GM12878 (cell line): Measurements from ENCODE around the gene UGT3A2. TPM values are rescaled to one million over a fixed set of nuclear protein-coding genes. Genes with fewer than 3 reads are reported as not detected.

Experiments
- ATAC-seq: fragments of 200-7000 bp; cut with Tn5 transposase; 3 replicates; pipeline ENCODE4 v1.9.1; 2020; ENCODE audit warnings: mild to moderate bottlenecking, moderate library complexity
- BruUV-seq: library from RNA; stranded (reverse); fragments of 400-500 nt; replicated peaks from 2 replicates; lab custom pipeline; 2021; lab: Mats Ljungman, UMichigan
- CTCF ChIA-PET: fragments of 300-600 bp; sonication (Branson Sonifier 250); formaldehyde crosslinking; extraction: SDS; loops from one replicate; lab custom pipeline; 2021; ENCODE audit warnings: inconsistent platforms; lab: Yijun Ruan, JAX
- POLR2A ChIA-PET: fragments of 350-600 bp; formaldehyde crosslinking; extraction: SDS; loops from one replicate; lab custom pipeline; 2021; ENCODE audit warnings: inconsistent platforms; lab: Charles Lee
- RAD21 ChIA-PET: fragments of 300-600 bp; sonication (Branson Sonifier 250); formaldehyde crosslinking; loops from one replicate; lab custom pipeline; 2023; ENCODE audit warnings: antibody characterized with exemption; ENCODE audit not compliant: unreplicated experiment; lab: Charles Lee
- SMC1A ChIA-PET: fragments of 300-600 bp; sonication (Branson Sonifier 250); formaldehyde crosslinking; loops from one replicate; lab custom pipeline; 2023; ENCODE audit not compliant: unreplicated experiment, uncharacterized antibody; lab: Charles Lee
- DNase-seq: peaks from one replicate; pipeline ENCODE4 v3.0.0-alpha.2; 2011; ENCODE audit warnings: low read depth, low spot score
- FAIRE-seq: peaks from 3 replicates; lab custom pipeline; 2011; peaks lifted over from hg19 to GRCh38; lab: Jason Lieb, UNC
- H2AFZ ChIP-seq: 2 replicates; pipeline ENCODE4 v1.6.0; 2011; ENCODE audit warnings: low read depth, low read length, control low read depth; ENCODE audit not compliant: control insufficient read depth
- H3K27ac ChIP-seq: 2 replicates; pipeline ENCODE4 v1.5.1; 2011; ENCODE audit warnings: control low read depth; ENCODE audit not compliant: control insufficient read depth, insufficient read depth
- H3K27me3 ChIP-seq, 2 experiments: replicated peaks in 1 of 2; 2 replicates each; pipeline versions ENCODE4 v1.6.0 to v1.6.1; 2011; ENCODE audit warnings: low read length in 1 of 2; ENCODE audit not compliant: control insufficient read depth in 2 of 2, insufficient read depth in 2 of 2
- H3K36me3 ChIP-seq, 2 experiments: 2 replicates each; pipeline ENCODE4 v1.5.1; 2011; ENCODE audit warnings: low read length in 1 of 2; ENCODE audit not compliant: control insufficient read depth in 2 of 2, insufficient read depth in 2 of 2
- H3K4me1 ChIP-seq: 2 replicates; pipeline ENCODE4 v1.6.1; 2011; ENCODE audit warnings: mild to moderate bottlenecking, low read length, moderate library complexity, mixed read lengths; ENCODE audit not compliant: control insufficient read depth, insufficient read depth
- H3K4me2 ChIP-seq: 2 replicates; pipeline ENCODE4 v1.6.0; 2011; ENCODE audit warnings: control low read depth; ENCODE audit not compliant: control insufficient read depth, insufficient read depth
- H3K4me3 ChIP-seq: fragments of 200-600 bp; sonication (generic); 2 replicates; pipeline ENCODE4 v1.5.1; 2016
- H3K79me2 ChIP-seq: 2 replicates; pipeline ENCODE4 v1.6.0; 2011; ENCODE audit warnings: low read length; ENCODE audit not compliant: control insufficient read depth, insufficient read depth
- H3K9ac ChIP-seq: 2 replicates; pipeline ENCODE4 v1.8.0; 2011; ENCODE audit warnings: low read length, control low read depth, mixed read lengths; ENCODE audit not compliant: control insufficient read depth, insufficient read depth
- H3K9me3 ChIP-seq: replicated peaks from 3 replicates; pipeline ENCODE4 v1.5.1; 2011; ENCODE audit warnings: mild to moderate bottlenecking, low read length; ENCODE audit not compliant: control insufficient read depth, insufficient read depth
- H4K20me1 ChIP-seq: 2 replicates; pipeline ENCODE4 v1.6.0; 2011; ENCODE audit not compliant: control insufficient read depth, insufficient read depth
- CHD4 ChIP-seq: fragments of 200-600 bp; sonication (generic); IDR thresholded peaks from 2 replicates; pipeline ENCODE4 v1.6.1; 2016; ENCODE audit warnings: mild to moderate bottlenecking
- FOXK2 ChIP-seq: fragments of 450-650 bp; IDR thresholded peaks from 2 replicates; pipeline ENCODE4 v1.6.1; 2017; ENCODE audit warnings: mild to moderate bottlenecking, moderate library complexity
- MTA2 ChIP-seq: fragments of 450-650 bp; IDR thresholded peaks from 2 replicates; pipeline ENCODE4 v1.6.1; 2016; ENCODE audit warnings: low read depth, mild to moderate bottlenecking, moderate library complexity
- MYB ChIP-seq: fragments of 150-350 bp; IDR thresholded peaks from 2 replicates; pipeline ENCODE4 v1.6.1; 2014; ENCODE audit warnings: mild to moderate bottlenecking, low read depth, low read length, borderline replicate concordance
- NBN ChIP-seq: fragments of 450-650 bp; IDR thresholded peaks from 2 replicates; pipeline ENCODE4 v1.6.1; 2016
- NFYA ChIP-seq: IDR thresholded peaks from 2 replicates; pipeline ENCODE4 v1.6.1; 2011; ENCODE audit warnings: low read depth, mild to moderate bottlenecking, low read length, improper control_type of control experiment, borderline replicate concordance
- NR2F1 ChIP-seq: fragments of 450-650 bp; conservative IDR thresholded peaks from 2 replicates; pipeline ENCODE4 v1.6.1; 2017; ENCODE audit warnings: mild to moderate bottlenecking
- POLR2AphosphoS2 ChIP-seq: IDR thresholded peaks from 2 replicates; pipeline ENCODE4 v1.6.1; 2011; ENCODE audit warnings: low read depth, mild to moderate bottlenecking, low read length, improper control_type of control experiment, moderate library complexity
- POU2F2 ChIP-seq: IDR thresholded peaks from 3 replicates; pipeline ENCODE4 v1.6.1; 2011; ENCODE audit warnings: low read depth, mild to moderate bottlenecking, low read length, borderline replicate concordance
- RFX5 ChIP-seq: IDR thresholded peaks from 2 replicates; pipeline ENCODE4 v1.6.1; 2011; ENCODE audit warnings: low read depth, low read length, improper control_type of control experiment
- SMAD1 ChIP-seq: fragments of 450-650 bp; IDR thresholded peaks from 2 replicates; pipeline ENCODE4 v1.6.1; 2018; ENCODE audit warnings: mild to moderate bottlenecking, low read depth; ENCODE audit not compliant: partially characterized antibody
- SREBF1 ChIP-seq: IDR thresholded peaks from 2 replicates; pipeline ENCODE4 v1.6.1; 2012; ENCODE audit warnings: mild to moderate bottlenecking, low read length
- STAT3 ChIP-seq: IDR thresholded peaks from 2 replicates; pipeline ENCODE4 v1.6.1; 2011; ENCODE audit warnings: low read depth, low read length, improper control_type of control experiment
- ZNF207 ChIP-seq: fragments of 450-650 bp; IDR thresholded peaks from 2 replicates; pipeline ENCODE4 v1.6.1; 2014; ENCODE audit warnings: antibody characterized with exemption, mild to moderate bottlenecking, borderline replicate concordance
- ZNF622 ChIP-seq: fragments of 450-650 bp; IDR thresholded peaks from 2 replicates; pipeline ENCODE4 v1.6.1; 2017; ENCODE audit warnings: mild to moderate bottlenecking, inconsistent platforms
- WGBS: methylation state at CpG from one replicate; pipeline ENCODE4 v1.1.6; 2016; ENCODE audit warnings: low lambda C conversion rate; ENCODE audit not compliant: insufficient replicate concordance, insufficient coverage; ENCODE audit errors: missing lambda C conversion rate; 5-methylcytosine and 5-hydroxymethylcytosine counted together
- in situ Hi-C: fragments of 300-500 bp; cut with MboI; formaldehyde crosslinking; loops from 9 replicates; pipeline ENCODE4 v1.14.3; 2018; ENCODE audit warnings: mixed read lengths
- intact Hi-C: fragments of 100-400 bp; cut with micrococcal nuclease; formaldehyde crosslinking; loops from one replicate; pipeline ENCODE4 v1.14.2; 2022; ENCODE audit not compliant: unreplicated experiment
- polyA plus RNA-seq, 11 experiments: library from polyadenylated mRNA; depleted of rRNA in 4 of 11; unstranded in 6 of 11; stranded (reverse) in 5 of 11; fragments of >200 nt; fragmentation: Nextera tagmentation in 4 of 11; fragmentation: Illumina TruSeq in 1 of 11; extraction: Ambion mirVana in 4 of 11; extraction: Trizol in 1 of 11; gene quantifications; 1 replicate in 1 of 11; 2 replicates in 10 of 11; pipeline versions ENCODE4 v1.2.1 to v1.2.3, GENCODE V29; 2011 to 2016; ENCODE audit warnings: inconsistent platforms in 2 of 11, missing spikeins in 2 of 11, low read depth in 1 of 11
- total RNA-seq, 4 experiments: library from RNA; depleted of rRNA in 3 of 4; stranded (reverse); fragments of >200 nt in 3 of 4; fragmentation: Illumina TruSeq in 1 of 4; extraction: Trizol in 1 of 4; gene quantifications; 2 replicates each; pipeline versions ENCODE4 v1.2.1 to v1.2.3, GENCODE V29; 2013 to 2021
- TF ChIP-seq, protein P1 (sequence below): fragments of 450-650 bp; formaldehyde crosslinking; IDR thresholded peaks from 2 replicates; pipeline ENCODE4 v1.5.0; 2022; ENCODE audit warnings: mild to moderate bottlenecking, missing genetic modification characterization
- TF ChIP-seq, protein P2 (sequence below): fragments of 450-650 bp; IDR thresholded peaks from 2 replicates; pipeline ENCODE4 v1.6.1; 2016; ENCODE audit warnings: mild to moderate bottlenecking
- TF ChIP-seq, protein P3 (sequence below): IDR thresholded peaks from 2 replicates; pipeline ENCODE4 v1.6.1; 2011; ENCODE audit warnings: mild to moderate bottlenecking, low read depth, low read length, moderate library complexity; ENCODE audit not compliant: insufficient replicate concordance

Gene UGT3A2
- total and polyA plus RNA-seq, 10 of the 15 experiments (the other 5 are each of a cell fraction or from before 2014, with no cell fraction given): 0.02 to 0.50 (median 0.09) TPM; not detected in 7

DNA sequence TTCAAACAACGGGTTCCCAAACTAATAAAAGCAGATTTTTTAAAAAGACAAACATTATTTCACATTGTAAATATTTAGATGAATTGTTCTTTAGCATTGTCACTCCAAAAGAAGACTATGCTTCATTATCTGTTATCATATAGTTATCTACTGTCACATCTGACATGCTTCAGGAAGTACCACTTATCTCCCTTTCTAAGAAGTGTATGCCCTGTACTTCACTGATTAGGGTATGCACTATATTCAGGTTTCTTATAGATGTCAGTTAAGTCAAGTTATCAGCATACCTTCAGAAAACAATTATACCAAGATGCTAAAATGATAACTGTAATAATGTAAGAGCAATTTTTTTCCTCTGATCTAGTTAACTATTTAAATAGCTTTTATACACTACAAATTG, 44.6 kb upstream of the UGT3A2 start:
- Histone ChIP-seq H2AFZ (no peak overlapping the region), H3K36me3 (peaks cover 0 to 2% of the 10 kb centered on the region in 2 experiments; a peak in 3 of 4 replicates), H3K27me3 (no peaks in the 10 kb centered on the region), H4K20me1 (no peaks in the 10 kb centered on the region), H3K4me2 (no peak overlapping the region), H3K79me2 (no peaks in the 10 kb centered on the region), H3K9ac (no peak overlapping the region), H3K9me3 (no peaks in the 10 kb centered on the region), H3K27ac (no peak overlapping the region), H3K4me3 (no peak overlapping the region), H3K4me1 (no peaks in the 10 kb centered on the region)
- FAIRE-seq (no peak), ATAC-seq (no peak), DNase-seq (no peak)
- ChIA-PET SMC1A (no interaction called here), POLR2A (no interaction called here), RAD21 (no interaction called here), CTCF (interaction anchor here (0.7 to 1.2 kb wide), 3 partner anchors 15 to 33 kb away, joined by 3 to 5 read pairs (median 4); no protein-coding TSS in a partner anchor)
- in situ Hi-C loops (no loop called here), intact Hi-C loops (no loop called here)
- WGBS: 100% methylated on average over 1 of the region's 1 CpG
- BruUV-seq: no TSS peak
- TF ChIP-seq SREBF1 (no peak), ZNF207 (no peak), MTA2 (no peak), CHD4 (no peak), STAT3 (no peak), SMAD1 (no peak), FOXK2 (no peak), RFX5 (no peak), ZNF622 (no peak), POU2F2 (no peak), NFYA (no peak), NR2F1 (no peak), POLR2AphosphoS2 (no peak), NBN (no peak), MYB (no peak)
- TF ChIP-seq, protein P1, sequence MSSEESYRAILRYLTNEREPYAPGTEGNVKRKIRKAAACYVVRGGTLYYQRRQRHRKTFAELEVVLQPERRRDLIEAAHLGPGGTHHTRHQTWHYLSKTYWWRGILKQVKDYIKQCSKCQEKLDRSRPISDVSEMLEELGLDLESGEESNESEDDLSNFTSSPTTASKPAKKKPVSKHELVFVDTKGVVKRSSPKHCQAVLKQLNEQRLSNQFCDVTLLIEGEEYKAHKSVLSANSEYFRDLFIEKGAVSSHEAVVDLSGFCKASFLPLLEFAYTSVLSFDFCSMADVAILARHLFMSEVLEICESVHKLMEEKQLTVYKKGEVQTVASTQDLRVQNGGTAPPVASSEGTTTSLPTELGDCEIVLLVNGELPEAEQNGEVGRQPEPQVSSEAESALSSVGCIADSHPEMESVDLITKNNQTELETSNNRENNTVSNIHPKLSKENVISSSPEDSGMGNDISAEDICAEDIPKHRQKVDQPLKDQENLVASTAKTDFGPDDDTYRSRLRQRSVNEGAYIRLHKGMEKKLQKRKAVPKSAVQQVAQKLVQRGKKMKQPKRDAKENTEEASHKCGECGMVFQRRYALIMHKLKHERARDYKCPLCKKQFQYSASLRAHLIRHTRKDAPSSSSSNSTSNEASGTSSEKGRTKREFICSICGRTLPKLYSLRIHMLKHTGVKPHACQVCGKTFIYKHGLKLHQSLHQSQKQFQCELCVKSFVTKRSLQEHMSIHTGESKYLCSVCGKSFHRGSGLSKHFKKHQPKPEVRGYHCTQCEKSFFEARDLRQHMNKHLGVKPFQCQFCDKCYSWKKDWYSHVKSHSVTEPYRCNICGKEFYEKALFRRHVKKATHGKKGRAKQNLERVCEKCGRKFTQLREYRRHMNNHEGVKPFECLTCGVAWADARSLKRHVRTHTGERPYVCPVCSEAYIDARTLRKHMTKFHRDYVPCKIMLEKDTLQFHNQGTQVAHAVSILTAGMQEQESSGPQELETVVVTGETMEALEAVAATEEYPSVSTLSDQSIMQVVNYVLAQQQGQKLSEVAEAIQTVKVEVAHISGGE (CRISPR knock-in tag): no peak
- TF ChIP-seq, protein P2, sequence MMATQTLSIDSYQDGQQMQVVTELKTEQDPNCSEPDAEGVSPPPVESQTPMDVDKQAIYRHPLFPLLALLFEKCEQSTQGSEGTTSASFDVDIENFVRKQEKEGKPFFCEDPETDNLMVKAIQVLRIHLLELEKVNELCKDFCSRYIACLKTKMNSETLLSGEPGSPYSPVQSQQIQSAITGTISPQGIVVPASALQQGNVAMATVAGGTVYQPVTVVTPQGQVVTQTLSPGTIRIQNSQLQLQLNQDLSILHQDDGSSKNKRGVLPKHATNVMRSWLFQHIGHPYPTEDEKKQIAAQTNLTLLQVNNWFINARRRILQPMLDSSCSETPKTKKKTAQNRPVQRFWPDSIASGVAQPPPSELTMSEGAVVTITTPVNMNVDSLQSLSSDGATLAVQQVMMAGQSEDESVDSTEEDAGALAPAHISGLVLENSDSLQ: no peak
- TF ChIP-seq, protein P3, sequence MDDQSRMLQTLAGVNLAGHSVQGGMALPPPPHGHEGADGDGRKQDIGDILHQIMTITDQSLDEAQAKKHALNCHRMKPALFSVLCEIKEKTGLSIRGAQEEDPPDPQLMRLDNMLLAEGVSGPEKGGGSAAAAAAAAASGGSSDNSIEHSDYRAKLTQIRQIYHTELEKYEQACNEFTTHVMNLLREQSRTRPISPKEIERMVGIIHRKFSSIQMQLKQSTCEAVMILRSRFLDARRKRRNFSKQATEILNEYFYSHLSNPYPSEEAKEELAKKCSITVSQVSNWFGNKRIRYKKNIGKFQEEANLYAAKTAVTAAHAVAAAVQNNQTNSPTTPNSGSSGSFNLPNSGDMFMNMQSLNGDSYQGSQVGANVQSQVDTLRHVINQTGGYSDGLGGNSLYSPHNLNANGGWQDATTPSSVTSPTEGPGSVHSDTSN: no peak
